ENCODE data around the gene FAM174C. TPM values are rescaled to one million over a fixed set of nuclear protein-coding genes. Genes with fewer than 3 reads are reported as not detected.

FAM174C gene
- total RNA-seq, 1 donor from 2014 or later: 32.7 TPM

- H3K4me3 Mint-ChIP-seq (ENCODE audit: unreplicated experiment): no peak overlapping the region
- no peak for DNase-seq (ENCODE audit: low spot score)
- peak overlapping the region; percentile 23 for H3K27ac Mint-ChIP-seq (ENCODE audit: unreplicated experiment)
- H3K9me3 Mint-ChIP-seq (ENCODE audit: low read depth): no peaks in the 10 kb centered on the region
- H3K4me1 Mint-ChIP-seq (ENCODE audit: low read depth): peaks cover 8% of the 10 kb centered on the region
- peaks cover 3% of the 10 kb centered on the region for H3K36me3 Mint-ChIP-seq (ENCODE audit: low read depth)
- H3K27me3 Mint-ChIP-seq (ENCODE audit: low read depth): no peaks in the 10 kb centered on the region
- TF ChIP-seq CTCF (IDR thresholded peaks at IDR 0.05): no peak
Observed at GRCh38 chr19:1231729-1232637, 43.3 kb upstream of the FAM174C start.

- no peaks in the 10 kb centered on the region for H3K27me3 Mint-ChIP-seq (ENCODE audit: low read depth)
- H3K9me3 Mint-ChIP-seq (ENCODE audit: low read depth): no peaks in the 10 kb centered on the region
- no peak for TF ChIP-seq CTCF (IDR thresholded peaks at IDR 0.05)
Observed at GRCh38 chr19:1232652-1233072, 42.7 kb upstream of the FAM174C start.

GRCh38 chr19:1233115-1233667, 42.1 kb upstream of the FAM174C start:
- DNase-seq (ENCODE audit: low spot score): no peak
- no peak overlapping the region for H3K4me3 Mint-ChIP-seq (ENCODE audit: unreplicated experiment)
- H3K9me3 Mint-ChIP-seq (ENCODE audit: low read depth): no peaks in the 10 kb centered on the region
- TF ChIP-seq CTCF (IDR thresholded peaks at IDR 0.05): no peak
- H3K4me1 Mint-ChIP-seq (ENCODE audit: low read depth): peaks cover 8% of the 10 kb centered on the region
- peaks cover 3% of the 10 kb centered on the region for H3K36me3 Mint-ChIP-seq (ENCODE audit: low read depth)
- H3K27ac Mint-ChIP-seq (ENCODE audit: unreplicated experiment): no peak overlapping the region
- H3K27me3 Mint-ChIP-seq (ENCODE audit: low read depth): no peaks in the 10 kb centered on the region

More at GRCh38 chr19:1232652-1233072, 42.7 kb upstream of the FAM174C start:
- Mint-ChIP-seq H3K4me1 (ENCODE audit: low read depth) (peaks cover 8% of the 10 kb centered on the region), H3K36me3 (ENCODE audit: low read depth) (peaks cover 3% of the 10 kb centered on the region), H3K4me3 (ENCODE audit: unreplicated experiment) (no peak overlapping the region), H3K27ac (ENCODE audit: unreplicated experiment) (no peak overlapping the region)
- DNase-seq (ENCODE audit: low spot score): no peak

DNA sequence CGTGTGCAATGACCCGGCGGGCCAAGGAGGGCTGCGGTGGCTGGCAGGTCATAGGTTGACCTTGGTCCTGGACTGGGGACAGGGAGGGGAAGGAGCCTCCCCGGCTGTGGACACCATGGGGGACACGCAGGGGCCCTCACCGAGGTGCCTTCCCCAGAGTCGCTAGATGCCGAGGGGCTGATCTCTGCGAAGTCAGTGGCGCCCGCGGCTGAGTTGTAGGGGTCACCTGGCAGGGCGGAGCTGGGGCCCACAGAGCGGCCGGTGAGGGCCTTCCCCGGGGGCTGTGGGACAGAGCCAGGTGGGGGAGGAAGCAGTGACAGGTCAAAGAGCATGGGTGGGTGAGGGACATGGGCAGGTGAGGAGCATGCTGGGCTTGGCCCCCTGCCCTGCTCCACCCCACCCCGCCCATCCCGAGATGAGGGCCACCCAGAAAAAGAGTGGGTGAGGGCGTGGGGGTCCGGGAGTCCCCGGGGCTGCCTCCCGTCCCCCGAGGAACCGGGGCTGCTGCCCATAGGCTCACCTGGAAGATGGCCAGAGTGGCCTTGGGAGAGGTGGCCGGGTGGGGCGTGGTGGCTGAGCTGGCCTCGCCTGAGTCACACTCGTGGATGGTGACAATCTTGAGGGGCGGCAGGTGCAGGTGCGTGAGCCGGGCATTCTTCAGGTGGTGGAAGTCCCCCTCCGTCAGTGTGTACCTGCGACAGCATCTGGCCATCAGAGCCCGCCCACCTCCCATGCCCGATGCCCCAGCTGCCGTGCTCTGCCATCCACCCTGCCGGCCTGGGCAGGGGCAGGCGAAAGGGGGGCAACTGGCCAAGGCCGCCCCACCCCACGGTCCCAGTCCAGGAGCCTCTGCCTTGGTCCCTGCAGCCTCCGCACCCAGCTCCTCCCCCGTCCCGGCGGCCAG, 41.0 kb upstream of the FAM174C start:
- Mint-ChIP-seq H3K9me3 (ENCODE audit: low read depth) (no peaks in the 10 kb centered on the region), H3K36me3 (ENCODE audit: low read depth) (peaks cover 3% of the 10 kb centered on the region), H3K27me3 (ENCODE audit: low read depth) (no peaks in the 10 kb centered on the region), H3K4me1 (ENCODE audit: low read depth) (peaks cover 15% of the 10 kb centered on the region), H3K4me3 (ENCODE audit: unreplicated experiment) (no peak overlapping the region), H3K27ac (ENCODE audit: unreplicated experiment) (no peak overlapping the region)
- no peak for DNase-seq (ENCODE audit: low spot score)
- TF ChIP-seq CTCF (IDR thresholded peaks at IDR 0.05): no peak

- Mint-ChIP-seq H3K27ac (ENCODE audit: unreplicated experiment) (no peak overlapping the region), H3K4me3 (ENCODE audit: unreplicated experiment) (no peak overlapping the region), H3K27me3 (ENCODE audit: low read depth) (no peaks in the 10 kb centered on the region), H3K9me3 (ENCODE audit: low read depth) (no peaks in the 10 kb centered on the region), H3K36me3 (ENCODE audit: low read depth) (peaks cover 3% of the 10 kb centered on the region), H3K4me1 (ENCODE audit: low read depth) (peaks cover 15% of the 10 kb centered on the region)
- TF ChIP-seq CTCF (IDR thresholded peaks at IDR 0.05): no peak
- DNase-seq (ENCODE audit: low spot score): no peak
Observed at GRCh38 chr19:1234955-1235380, 40.4 kb upstream of the FAM174C start.

Data from chondrocyte (in vitro differentiated cells).